CD4-positive, alpha-beta T cell treated with Interleukin-21 for 1 hour (primary cell): ENCODE measurements around the gene UCK2.

Experiments
- DNase-seq: peaks from one replicate; pipeline ENCODE4 v3.0.0-alpha.2; 2020

The UCK2 gene

DNA sequence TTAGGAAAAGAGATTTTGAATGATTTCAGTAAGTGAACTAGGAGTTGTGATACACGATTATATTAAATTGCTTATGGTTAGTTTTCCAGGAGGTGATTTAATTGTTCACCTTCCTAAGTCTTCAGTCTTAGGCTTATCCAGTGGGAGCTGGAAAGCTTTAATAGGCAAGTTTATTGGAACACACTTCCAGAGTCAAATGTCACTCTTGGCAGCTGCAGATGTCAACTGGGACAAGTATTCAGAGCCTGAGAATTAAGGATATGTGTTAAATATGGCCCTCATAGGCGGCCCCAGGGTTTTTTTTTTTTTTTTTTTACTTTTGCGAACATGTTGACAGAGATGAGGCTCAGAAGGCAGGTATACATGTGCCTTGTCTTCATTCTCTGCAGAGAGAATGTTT, 29.2 kb downstream of the UCK2 start:
- DNase-seq = no peak

DNA sequence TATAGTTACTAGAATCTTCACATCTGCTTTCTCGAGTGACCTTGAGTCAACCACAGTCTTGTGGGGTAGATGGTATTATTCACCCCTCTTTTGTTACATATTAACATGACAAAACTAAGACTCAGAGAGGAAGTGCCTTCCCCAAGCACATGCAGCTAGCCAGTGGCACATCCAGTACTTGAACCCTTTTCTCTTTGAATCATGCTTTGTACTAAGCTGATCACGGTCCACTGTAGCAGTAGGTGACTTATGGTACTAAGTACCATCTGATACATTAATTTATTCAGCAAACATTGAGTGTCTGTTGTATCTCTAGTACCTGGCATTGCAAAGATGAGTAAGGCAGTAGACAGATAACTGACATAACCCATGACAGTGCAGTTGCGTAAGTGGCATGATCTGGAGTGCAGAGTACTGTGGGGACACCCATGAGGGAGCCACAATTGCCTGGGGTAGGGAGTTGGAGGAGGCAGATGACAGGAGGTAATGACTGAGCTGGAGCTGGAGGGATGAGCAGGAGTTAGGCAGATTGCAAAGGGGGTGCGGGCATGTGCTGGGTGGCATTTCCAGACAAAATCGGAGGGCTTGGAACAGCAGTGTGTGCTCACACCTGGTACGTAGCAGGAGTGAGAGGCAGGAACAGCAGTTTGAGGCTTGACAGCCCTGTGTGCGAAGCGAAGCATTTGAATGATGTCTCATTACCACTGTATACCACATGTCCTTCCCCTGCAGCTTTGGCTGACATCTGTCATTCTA, 29.8 kb downstream of the UCK2 start:
- no peak for DNase-seq

DNA sequence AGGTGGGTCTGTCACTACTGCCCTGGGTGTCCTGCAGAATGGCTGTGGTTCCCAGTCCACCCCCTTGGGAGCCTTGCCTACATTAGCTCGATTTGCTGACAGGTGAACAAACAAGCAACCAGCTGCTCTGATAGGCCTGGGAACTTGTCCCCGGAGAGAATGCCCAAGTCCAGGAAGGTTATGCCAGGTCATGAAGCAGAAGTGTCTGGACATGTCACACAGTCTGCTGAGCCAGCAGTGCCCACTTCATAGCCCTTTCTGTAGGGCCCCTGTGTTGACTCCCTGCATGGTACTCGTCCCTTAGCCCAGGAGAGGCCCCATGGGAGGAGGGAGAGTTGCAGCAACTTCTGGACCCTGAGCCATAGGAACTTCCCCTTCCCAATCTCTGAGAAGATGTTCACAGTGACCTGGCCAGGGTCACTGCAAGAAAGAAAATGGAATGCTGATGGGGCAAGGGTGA, 31.0 kb downstream of the UCK2 start:
- no peak for DNase-seq

DNA sequence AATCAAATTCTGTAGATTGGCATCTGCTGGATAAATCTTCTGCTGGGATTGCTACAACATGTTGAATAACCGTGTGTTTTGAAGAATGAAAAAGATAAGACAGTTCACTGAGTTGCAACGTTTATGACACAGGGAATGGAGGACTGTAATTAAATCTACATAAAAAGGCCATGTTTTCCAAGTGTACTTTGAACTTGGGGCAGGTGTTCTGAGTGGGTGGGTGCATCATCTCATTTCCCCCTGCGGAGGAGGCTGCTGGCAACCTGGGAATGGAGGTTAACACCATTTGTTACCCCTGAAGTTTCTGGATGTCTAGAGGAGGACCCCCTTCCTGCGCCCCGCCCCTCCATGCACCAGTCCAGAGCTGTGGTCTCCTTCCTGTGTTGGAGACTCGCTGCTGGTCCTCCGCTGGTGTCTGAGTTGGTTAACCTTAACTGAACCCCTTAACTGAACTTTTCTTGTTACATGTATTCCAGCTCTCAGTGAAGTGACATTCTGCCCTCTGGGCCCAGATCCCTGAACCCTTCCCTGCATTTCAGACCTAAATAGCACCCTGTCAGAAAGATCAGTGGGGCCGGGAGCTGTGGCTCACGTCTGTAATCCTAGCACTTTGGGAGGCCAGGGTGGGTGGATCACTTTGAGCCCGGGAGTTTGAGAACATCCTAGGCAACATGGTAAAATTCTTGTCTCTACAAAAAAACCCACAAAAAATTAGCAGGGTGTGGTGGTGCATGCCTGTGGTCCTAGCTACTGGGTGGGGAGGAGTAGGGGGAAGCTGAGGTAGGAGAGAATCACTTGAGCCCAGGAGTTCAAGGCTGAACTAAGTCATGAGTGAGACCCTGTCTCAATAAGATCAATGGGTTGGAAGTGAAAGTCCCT, 31.8 kb downstream of the UCK2 start:
- no peak for DNase-seq

DNA sequence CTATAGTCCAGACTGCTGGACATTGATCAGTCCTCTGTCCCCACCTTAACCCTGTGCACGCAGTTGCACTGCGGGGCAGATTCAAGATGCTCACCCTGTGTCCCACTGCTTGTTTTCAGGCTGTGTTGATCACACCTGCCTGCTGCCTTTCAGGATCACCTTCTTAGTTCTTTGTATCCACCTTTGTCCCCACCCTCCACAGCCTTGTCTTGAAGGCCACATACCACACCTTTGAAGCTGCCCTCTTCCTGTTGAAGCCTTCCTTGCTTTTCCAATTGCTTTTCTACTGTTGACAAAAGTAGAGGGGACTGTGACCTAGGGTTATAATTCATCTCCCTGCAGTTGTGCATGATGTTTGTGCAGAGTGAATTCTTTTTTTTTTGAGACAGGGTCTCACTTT, 32.7 kb downstream of the UCK2 start:
- no peak for DNase-seq

DNA sequence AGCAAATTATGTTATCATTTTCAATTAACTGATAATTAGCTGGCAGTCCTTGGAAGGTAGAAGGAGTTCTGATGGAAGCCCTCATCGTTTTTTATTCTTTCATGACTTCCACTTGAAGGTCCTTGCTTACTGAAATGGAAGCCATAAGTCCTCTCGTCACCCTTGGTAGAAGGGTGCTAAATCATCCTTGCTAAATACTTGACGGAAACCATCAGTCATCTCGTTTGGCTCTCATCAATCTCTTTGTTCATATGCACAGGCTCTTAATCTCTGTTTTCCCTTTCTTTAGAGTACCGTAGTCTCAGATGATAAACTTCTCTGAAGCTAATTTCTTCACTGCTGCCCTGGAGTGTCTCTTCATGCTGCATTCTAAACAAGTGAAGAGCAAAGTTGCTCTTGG, 34.5 kb downstream of the UCK2 start:
- no peak for DNase-seq

DNA sequence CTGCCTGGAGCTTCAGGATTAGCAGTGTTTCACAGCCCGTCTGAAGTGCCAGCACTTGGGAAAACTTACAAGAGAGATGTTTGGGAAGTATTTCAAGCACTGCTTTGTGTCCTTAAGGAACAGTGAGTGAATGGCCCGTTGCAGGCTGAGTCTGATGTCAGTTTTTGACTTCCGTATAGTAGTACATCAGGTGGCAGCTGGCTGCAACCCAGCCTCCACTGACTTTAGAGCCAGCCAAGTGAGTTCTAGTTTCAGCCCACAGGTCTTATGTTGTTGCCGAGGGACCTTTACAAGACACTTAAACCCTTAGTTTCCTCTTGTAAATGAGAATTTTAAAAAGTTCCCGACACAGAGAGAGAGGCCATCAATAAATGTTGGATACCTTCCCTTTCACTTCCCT, 35.0 kb downstream of the UCK2 start:
- DNase-seq = no peak

DNA sequence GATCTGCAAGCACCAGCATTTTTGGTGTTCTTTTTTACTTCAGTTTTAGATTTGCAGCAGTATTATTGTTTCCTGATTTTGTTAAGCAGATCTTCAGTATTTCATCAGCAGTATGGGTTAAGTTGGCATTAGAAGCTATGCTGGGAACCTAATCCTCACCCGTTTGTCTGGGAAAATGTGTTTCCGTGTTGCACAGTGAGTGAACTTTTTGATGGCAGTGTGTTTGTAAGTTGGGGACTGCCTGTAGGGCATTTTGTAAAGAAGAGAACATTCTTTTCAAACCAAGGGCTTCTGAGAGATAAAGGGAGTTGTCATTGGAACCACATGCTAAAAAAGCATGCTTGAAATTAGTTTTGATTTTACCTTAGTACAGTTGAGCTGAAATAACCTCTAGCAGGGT, 35.9 kb downstream of the UCK2 start:
- no peak for DNase-seq

DNA sequence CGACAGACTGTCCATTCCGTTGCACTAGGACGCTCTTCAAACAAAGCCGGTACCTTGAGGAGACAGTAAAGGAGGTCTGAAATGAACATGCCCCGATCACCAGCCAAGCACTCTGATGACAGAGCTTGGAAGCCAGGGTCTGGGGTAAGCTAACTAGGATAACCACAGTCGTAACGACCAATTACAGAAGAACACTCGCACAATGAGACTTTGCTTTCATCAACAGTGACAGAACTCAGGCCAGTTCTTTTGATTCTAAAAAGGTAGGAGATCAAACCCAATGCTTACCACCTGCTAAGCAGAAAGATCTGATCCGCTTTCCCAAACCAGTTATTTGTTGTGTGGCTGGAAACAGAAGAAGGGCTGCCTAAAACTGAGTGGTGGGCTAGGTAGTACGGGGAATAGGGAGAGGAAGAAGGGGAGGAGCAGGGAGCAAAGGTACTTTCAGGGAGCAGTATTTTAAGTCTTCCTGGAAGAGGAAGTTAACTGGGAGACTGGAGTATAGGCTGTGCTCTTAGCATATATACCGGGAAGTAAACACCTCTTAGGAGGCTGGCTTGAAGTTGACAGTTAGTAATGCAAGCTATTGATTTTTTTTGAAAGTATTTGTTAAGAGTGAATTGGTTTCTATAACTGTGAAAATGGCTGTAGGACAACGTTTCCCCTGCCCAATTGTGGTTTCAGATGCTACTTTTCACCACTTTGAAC, 38.4 kb downstream of the UCK2 start:
- DNase-seq = no peak

DNA sequence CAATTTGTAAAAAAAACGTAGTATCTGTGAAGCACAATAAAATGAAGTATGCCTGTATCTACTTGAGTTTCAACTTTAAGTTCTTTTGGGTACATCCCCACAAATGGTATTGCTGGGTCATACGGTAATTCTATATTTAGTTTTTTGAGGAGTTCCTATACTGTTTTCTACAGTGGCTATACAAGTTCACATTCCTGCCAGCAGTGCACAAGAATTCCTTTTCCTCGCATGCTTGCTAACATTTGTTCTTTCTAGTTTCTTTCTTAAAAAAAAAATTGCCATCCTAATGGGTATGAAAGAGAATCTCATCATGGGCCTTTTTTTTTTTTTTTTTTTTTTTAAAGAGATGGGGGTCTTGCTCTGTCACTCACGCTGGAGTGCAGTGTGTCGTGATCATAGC, 41.9 kb downstream of the UCK2 start:
- no peak for DNase-seq

DNA sequence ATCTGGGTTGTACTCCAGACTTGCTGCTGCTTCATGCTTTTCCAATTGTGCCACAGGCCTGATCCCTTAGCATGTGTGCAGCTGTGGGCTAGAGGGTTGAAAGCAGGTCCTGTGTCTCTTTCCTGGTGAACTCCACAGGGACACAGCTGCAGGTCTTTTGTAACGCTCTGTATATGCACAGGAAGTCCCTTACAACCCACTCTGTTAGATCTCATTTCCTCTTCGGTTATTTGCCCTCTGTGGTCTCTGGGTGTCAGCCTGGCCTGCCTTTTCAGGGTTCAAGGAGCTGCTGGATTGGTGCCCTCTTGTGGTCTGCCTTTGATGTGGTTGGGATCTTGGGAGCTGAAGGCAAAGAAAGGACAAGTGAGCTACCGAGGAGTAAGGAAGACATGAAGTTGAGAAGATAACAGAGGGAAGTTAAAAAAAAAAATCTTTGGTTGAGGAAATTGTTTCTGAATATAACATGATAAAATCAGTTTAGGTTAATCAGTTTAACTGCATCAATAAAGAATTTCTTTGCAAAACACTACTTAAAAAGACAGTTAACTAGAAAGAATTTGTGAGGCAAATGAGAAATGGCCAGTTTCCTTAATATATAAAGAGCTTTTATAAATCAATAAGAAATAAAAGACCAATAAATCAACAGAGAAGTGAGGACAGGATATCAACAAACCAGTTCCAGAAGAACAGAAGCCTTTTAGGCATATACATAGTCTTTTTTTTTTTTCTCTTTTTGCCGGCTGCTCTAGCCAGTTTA, 44.1 kb downstream of the UCK2 start:
- DNase-seq = peak; percentile 68

DNA sequence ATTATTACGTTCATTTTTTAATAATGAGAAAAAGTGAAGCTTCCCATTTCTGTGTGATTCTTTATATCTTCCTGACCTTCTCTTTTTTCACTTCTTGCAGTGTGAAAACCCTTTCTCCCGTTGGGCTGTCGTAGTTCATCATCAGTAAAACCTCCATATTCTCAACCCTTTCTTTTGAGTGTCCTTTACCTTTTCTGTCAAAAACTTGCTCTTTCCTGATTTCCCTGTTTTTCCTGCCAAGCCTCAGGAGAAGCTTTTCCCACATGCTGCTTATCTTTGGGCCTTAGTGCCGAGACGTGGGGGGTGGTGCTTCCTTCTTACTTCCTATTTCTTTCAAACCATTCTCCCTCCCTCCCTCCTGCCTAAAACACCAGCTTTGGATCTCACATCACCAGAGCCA, 46.1 kb downstream of the UCK2 start:
- DNase-seq = no peak

DNA sequence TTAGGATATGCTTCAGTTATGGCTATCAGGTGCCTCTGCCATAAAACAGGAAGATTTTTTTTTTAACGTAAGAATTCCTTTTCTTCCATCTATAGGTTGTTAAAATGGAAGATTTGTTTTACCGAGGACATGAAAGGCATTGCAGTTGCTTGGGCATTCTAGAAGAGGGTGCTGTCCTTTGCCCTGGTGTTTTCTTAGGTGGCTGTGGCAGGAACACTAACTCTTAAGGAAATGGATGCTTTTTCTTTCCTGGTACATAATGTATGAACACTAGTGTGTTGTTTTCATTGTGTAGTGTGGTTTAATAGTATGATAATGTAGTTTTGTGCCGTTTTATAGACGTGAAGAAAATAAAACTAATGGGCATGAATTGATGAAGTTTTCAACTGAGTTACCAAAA, 47.2 kb downstream of the UCK2 start:
- DNase-seq = no peak

DNA sequence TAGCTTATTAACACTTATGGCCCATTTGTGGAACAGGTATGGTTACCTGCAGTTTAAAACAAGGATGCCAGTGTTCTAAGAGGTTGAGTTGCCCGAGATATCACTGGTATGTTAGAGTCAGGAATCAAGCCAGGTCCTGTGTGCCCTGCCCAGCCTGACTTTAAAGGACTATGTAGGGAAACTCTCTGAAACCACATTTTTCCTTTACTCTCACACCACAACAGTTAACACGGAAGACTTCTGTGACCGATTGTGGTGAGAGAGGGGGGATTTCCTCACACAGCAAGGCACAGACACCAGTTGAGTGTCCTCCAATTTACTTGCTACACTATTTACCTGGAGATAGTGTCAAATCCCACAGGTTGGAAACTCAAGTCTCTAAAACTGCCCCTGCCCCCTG, 47.8 kb downstream of the UCK2 start:
- DNase-seq = no peak

DNA sequence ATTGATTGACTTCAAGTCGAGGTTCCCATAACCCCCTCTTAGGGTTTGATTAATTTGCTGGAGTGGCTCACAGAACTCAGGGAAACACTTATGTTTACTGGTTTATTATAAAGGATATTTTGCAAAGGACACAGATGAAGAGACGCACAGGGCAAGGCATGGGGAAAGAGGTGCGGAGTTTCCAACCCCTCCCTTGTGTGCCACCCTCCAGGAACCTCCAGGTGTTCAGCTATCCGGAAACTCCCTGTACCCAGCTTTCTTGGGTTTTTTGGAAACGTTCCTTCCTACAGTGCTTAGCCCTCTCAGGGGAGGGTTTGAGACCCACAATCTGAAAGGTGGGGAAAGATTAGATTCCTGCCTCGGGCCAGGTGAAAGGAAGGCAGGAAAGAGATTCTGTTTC, 48.2 kb downstream of the UCK2 start:
- DNase-seq = no peak

DNA sequence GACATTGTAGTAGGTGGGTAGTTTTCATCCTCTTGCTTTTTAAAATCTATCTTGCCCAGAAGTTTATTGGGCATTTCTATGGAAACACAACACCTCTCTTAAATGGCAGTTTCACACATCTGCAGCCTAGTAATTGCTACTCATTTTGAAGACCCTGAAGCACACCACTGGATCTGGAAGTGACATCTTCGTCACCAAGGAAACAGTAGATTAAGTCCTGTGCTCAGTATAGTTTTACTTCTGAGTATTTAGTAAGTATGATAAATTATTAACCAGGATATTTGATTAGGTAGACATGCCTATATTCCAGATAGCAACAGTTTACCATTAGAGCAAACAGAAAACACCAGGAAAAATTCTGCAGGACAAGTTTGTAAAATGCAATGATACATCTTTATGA, 48.7 kb downstream of the UCK2 start:
- DNase-seq = no peak

DNA sequence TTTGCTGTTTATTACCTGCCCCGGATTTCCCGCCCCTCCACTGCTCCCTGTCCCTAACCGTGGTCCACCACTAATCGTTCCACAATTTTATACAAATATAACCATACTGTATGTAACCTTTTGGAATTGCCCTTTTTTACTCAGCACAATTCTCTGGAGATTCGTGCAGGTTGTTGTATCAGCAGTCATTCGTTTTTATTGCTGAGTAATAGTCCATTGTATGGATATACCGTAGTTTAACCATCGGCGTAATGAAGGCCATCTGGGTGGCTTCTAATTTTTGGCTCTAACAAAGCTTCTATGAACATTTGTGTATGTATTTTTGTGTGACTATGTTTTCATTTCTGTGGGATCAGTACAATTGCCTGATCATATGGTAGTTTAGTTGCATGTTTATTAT, 50.0 kb downstream of the UCK2 start:
- DNase-seq = no peak

DNA sequence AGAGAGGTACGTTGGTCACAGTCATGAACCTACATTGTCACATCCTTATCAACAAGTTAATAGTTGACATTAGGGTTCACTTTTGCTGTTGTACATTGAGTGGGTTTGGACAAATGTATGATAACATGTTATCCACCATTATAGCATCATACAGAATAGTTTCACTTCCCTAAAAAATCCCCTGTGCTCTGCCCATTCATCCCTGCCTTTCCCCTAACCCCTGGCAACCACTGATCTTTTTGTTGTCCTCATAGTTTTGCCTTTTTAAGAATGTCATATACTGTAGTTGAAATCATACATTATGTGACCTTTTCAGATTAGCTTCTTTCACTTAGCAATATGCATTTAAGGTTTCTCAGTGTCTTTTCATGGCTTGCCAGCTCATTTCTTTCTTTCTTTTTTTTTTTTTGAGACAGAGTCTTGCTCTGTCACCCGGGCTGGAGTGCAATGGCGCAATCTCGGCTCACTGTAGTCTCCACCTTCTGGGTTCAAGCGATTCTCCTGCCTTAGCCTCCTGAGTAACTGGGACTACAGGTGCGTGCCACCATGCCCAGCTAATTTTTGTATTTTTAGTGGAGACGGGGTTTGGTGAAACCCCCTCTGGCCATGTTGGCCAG, 50.6 kb downstream of the UCK2 start:
- no peak for DNase-seq

DNA sequence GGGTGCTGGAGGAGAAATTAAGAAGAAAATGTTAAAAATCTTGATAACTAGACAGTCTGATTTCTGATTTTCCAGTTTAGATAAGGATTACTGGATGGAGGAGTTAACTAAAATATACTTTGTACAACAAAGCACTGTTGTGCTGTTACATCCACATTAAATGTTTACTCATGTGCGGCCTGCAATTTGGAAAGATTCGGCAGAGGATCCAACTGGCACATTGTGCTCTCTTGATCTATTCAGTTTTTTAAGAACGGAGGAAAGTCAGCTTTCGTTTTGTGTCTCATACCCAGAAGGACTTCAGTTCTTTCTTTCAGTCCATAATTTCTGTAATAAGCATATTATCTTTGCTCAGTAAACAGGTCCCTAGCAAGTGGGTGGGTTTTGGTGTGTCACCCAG, 52.5 kb downstream of the UCK2 start:
- DNase-seq = no peak

DNA sequence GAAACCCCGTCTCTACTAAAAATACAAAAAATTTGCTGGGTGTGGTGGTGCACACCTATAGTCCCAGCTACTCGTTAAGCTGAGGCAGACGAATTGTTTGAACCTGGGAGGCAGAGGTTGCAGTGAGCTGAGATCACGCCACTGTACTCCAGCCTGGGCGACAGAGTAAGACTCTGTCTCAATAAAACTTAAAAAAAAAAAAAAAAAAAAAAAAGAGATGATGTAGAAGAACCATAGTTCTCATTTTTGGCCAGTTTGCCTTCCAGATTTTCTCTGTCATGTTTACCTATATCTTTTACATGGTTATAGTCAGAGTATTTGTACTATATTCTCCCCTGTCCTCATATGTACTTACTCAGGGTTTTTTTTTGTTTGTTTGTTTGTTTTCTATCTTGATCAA, 53.6 kb downstream of the UCK2 start:
- no peak for DNase-seq

DNA sequence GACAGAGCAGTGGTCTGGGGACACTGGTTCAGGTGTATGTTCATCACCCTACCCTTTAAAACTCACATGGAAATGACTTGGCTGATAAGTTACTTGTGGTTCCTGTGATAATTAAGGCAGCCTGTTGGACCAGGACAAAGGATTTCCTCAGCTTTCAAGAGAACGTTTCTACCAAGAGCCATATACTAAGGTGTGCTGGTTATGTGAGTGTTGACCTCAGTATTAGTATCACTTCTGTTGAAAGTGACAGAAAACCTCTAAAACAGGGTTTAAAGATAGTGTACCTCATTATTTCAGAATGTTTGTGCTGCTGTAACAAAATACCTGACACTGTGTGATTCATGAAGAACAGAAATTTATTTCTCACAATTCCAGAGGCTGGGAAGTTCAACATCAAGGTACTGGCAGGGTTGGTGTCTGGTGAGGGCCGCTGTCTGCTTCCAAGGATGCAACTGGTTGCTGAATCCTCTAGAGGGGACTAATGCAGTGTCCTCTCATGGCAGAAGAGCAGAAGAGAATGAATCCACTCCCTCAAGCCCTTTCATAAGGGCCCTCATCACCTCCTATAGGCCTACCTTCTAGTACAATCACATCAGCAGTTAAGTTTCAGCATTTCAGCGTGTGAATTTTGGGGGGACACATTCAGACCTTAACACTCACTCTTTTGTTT, 54.9 kb downstream of the UCK2 start:
- no peak for DNase-seq

DNA sequence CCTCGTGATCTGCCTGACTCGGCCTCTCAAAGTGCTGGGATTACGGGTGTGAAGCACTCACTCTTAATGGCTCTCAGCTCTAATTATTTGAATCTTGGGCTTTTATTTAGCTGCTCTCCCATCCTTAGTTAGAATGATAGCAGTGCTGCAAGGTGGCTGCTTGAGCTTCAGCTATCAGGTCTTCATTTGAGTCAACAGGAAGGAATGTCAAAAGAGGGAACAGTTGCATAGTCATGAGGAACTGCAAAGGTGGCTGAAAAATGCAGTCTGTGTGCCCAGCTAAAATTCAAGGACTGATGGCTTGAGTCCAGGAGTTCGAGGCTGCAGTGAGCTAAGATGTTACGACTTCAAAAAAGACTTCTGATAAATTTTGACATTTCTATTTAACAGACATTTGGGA, 55.6 kb downstream of the UCK2 start:
- no peak for DNase-seq
